ACC112 (cell line): ENCODE measurements around the gene CBY2.

Experiments used
- H2AFZ ChIP-seq: fragments of 200-600 bp; sonication (generic); one replicate; pipeline ENCODE4 v1.6.0; 2017; ENCODE audit warnings: antibody characterized with exemption, low read length; ENCODE audit not compliant: unreplicated experiment
- H3K27ac ChIP-seq: fragments of 200-600 bp; sonication (generic); 2 replicates; pipeline ENCODE4 v1.5.1; 2014; ENCODE audit warnings: low read depth, mild to moderate bottlenecking, antibody characterized with exemption, low read length, moderate library complexity
- H3K27me3 ChIP-seq: fragments of 200-600 bp; sonication (generic); 2 replicates; pipeline ENCODE4 v1.6.1; 2014; ENCODE audit warnings: mild to moderate bottlenecking, antibody characterized with exemption, low read length, moderate library complexity, mixed read lengths; ENCODE audit not compliant: insufficient read depth
- H3K36me3 ChIP-seq: fragments of 200-600 bp; sonication (generic); 2 replicates; pipeline ENCODE4 v1.6.1; 2016; ENCODE audit warnings: mild to moderate bottlenecking, antibody characterized with exemption, low read length, moderate library complexity, mixed read lengths; ENCODE audit not compliant: insufficient read depth
- H3K4me1 ChIP-seq: fragments of 200-600 bp; sonication (generic); one replicate; pipeline ENCODE4 v1.6.1; 2016; ENCODE audit warnings: low read length, mixed read lengths; ENCODE audit not compliant: insufficient read depth, unreplicated experiment, control insufficient read depth
- H3K4me3 ChIP-seq: fragments of 200-600 bp; sonication (generic); 2 replicates; pipeline ENCODE4 v1.5.1; 2014; ENCODE audit warnings: mild to moderate bottlenecking, low read depth, low read length
- H3K79me2 ChIP-seq: fragments of 200-600 bp; sonication (generic); one replicate; pipeline ENCODE4 v1.6.0; 2016; ENCODE audit warnings: low read length; ENCODE audit not compliant: control insufficient read depth, unreplicated experiment, insufficient read depth

The CBY2 gene

GRCh38 chr13:45715351-45715750 is 13.2 kb downstream of the CBY2 start:
- H3K4me3 ChIP-seq: no peak overlapping the region
- peaks cover 53% of the 10 kb centered on the region for H3K27me3 ChIP-seq
- no peaks in the 10 kb centered on the region for H3K36me3 ChIP-seq
- H3K79me2 ChIP-seq: no peaks in the 10 kb centered on the region
- H3K4me1 ChIP-seq: no peaks in the 10 kb centered on the region
- H3K27ac ChIP-seq: no peak overlapping the region
- no peak overlapping the region for H2AFZ ChIP-seq

GRCh38 chr13:45717349-45717748 is 15.2 kb downstream of the CBY2 start:
- Histone ChIP-seq H3K36me3 (no peaks in the 10 kb centered on the region), H3K4me3 (no peak overlapping the region), H3K27me3 (peaks cover 54% of the 10 kb centered on the region), H2AFZ (no peak overlapping the region), H3K27ac (no peak overlapping the region), H3K4me1 (no peaks in the 10 kb centered on the region), H3K79me2 (no peaks in the 10 kb centered on the region)

- H3K27ac ChIP-seq: no peak overlapping the region
- no peak overlapping the region for H3K4me3 ChIP-seq
These were observed 15.9 kb downstream of the CBY2 start for GRCh38 chr13:45718063-45718462.

GRCh38 chr13:45718992-45719391 is 16.9 kb downstream of the CBY2 start:
- Histone ChIP-seq H3K27me3 (peaks cover 63% of the 10 kb centered on the region), H3K27ac (no peak overlapping the region), H3K36me3 (no peaks in the 10 kb centered on the region), H3K4me1 (no peaks in the 10 kb centered on the region), H3K4me3 (no peak overlapping the region), H2AFZ (no peak overlapping the region), H3K79me2 (no peaks in the 10 kb centered on the region)

More at GRCh38 chr13:45718063-45718462, 15.9 kb downstream of the CBY2 start:
- Histone ChIP-seq H3K36me3 (no peaks in the 10 kb centered on the region), H3K79me2 (no peaks in the 10 kb centered on the region), H3K27me3 (peaks cover 56% of the 10 kb centered on the region), H2AFZ (no peak overlapping the region), H3K4me1 (no peaks in the 10 kb centered on the region)

- Histone ChIP-seq H3K79me2 (no peaks in the 10 kb centered on the region), H3K27ac (no peak overlapping the region), H3K36me3 (no peaks in the 10 kb centered on the region), H3K27me3 (peaks cover 70% of the 10 kb centered on the region), H3K4me1 (no peaks in the 10 kb centered on the region), H2AFZ (no peak overlapping the region), H3K4me3 (no peak overlapping the region)
These were observed 19.1 kb downstream of the CBY2 start for GRCh38 chr13:45721203-45721731.

GRCh38 chr13:45723798-45724197 is 21.7 kb downstream of the CBY2 start:
- no peaks in the 10 kb centered on the region for H3K36me3 ChIP-seq
- no peaks in the 10 kb centered on the region for H3K79me2 ChIP-seq
- peaks cover 68% of the 10 kb centered on the region for H3K27me3 ChIP-seq
- no peak overlapping the region for H3K4me3 ChIP-seq
- H3K27ac ChIP-seq: no peak overlapping the region
- H3K4me1 ChIP-seq: no peaks in the 10 kb centered on the region
- no peak overlapping the region for H2AFZ ChIP-seq

GRCh38 chr13:45728759-45729158 is 26.6 kb downstream of the CBY2 start:
- H3K4me3 ChIP-seq: no peak overlapping the region
- H3K36me3 ChIP-seq: no peaks in the 10 kb centered on the region
- H3K4me1 ChIP-seq: no peaks in the 10 kb centered on the region
- no peak overlapping the region for H3K27ac ChIP-seq
- peaks cover 76% of the 10 kb centered on the region for H3K27me3 ChIP-seq
- no peak overlapping the region for H2AFZ ChIP-seq
- H3K79me2 ChIP-seq: no peaks in the 10 kb centered on the region

- H3K27ac ChIP-seq: no peak overlapping the region
- peaks cover 70% of the 10 kb centered on the region for H3K27me3 ChIP-seq
- H3K79me2 ChIP-seq: no peaks in the 10 kb centered on the region
- no peaks in the 10 kb centered on the region for H3K36me3 ChIP-seq
- no peaks in the 10 kb centered on the region for H3K4me1 ChIP-seq
- H3K4me3 ChIP-seq: no peak overlapping the region
- H2AFZ ChIP-seq: no peak overlapping the region
These were observed 29.3 kb downstream of the CBY2 start for GRCh38 chr13:45731455-45731854.

GRCh38 chr13:45732916-45733315 is 30.8 kb downstream of the CBY2 start:
- Histone ChIP-seq H2AFZ (no peak overlapping the region), H3K79me2 (no peaks in the 10 kb centered on the region), H3K4me1 (no peaks in the 10 kb centered on the region)

GRCh38 chr13:45733361-45733760 is 31.2 kb downstream of the CBY2 start:
- peaks cover 57% of the 10 kb centered on the region for H3K27me3 ChIP-seq
- no peaks in the 10 kb centered on the region for H3K79me2 ChIP-seq
- H3K27ac ChIP-seq: no peak overlapping the region
- H3K4me3 ChIP-seq: no peak overlapping the region
- no peaks in the 10 kb centered on the region for H3K36me3 ChIP-seq
- no peaks in the 10 kb centered on the region for H3K4me1 ChIP-seq
- H2AFZ ChIP-seq: no peak overlapping the region

More at GRCh38 chr13:45732916-45733315, 30.8 kb downstream of the CBY2 start:
- Histone ChIP-seq H3K36me3 (no peaks in the 10 kb centered on the region), H3K27ac (no peak overlapping the region), H3K27me3 (peaks cover 57% of the 10 kb centered on the region), H3K4me3 (no peak overlapping the region)

- Histone ChIP-seq H3K27ac (no peak overlapping the region), H3K36me3 (no peaks in the 10 kb centered on the region), H3K79me2 (no peaks in the 10 kb centered on the region), H3K4me3 (no peak overlapping the region), H3K27me3 (peaks cover 59% of the 10 kb centered on the region), H3K4me1 (no peaks in the 10 kb centered on the region), H2AFZ (no peak overlapping the region)
These were observed 35.5 kb downstream of the CBY2 start for GRCh38 chr13:45737571-45738017.
